Caco-2 (cell line): ENCODE data around the gene ITGB4. TPM values are rescaled to one million over a fixed set of nuclear protein-coding genes. Genes with fewer than 3 reads are reported as not detected.
A peak's percentile ranks its signal among the peaks of the same experiment; 100 is the strongest.

Source experiments
- BruUV-seq: library from RNA; stranded (reverse); fragments of 400-500 nt; replicated peaks from 2 replicates; lab custom pipeline; 2021; lab: Mats Ljungman, UMichigan
- CTCF ChIA-PET: fragments of 300-600 bp; sonication (Branson Sonifier 250); formaldehyde crosslinking; loops from one replicate; lab custom pipeline; 2022; ENCODE audit warnings: antibody characterized with exemption; lab: Charles Lee
- POLR2A ChIA-PET: fragments of 300-600 bp; sonication (Branson Sonifier 250); formaldehyde crosslinking; loops from one replicate; lab custom pipeline; 2022; ENCODE audit warnings: antibody characterized with exemption; lab: Charles Lee
- DNase-seq, 2 experiments: peaks; one replicate each; pipeline versions ENCODE4 v3.0.0 to v3.0.0-alpha.2; 2020 to 2022
- H3K27me3 ChIP-seq: replicated peaks from 2 replicates; pipeline ENCODE4 v1.6.0; 2011; ENCODE audit warnings: low read length; ENCODE audit not compliant: control insufficient read depth, insufficient read depth
- H3K36me3 ChIP-seq: 2 replicates; pipeline ENCODE4 v1.5.1; 2011; ENCODE audit warnings: low read length; ENCODE audit not compliant: control insufficient read depth, insufficient read depth
- H3K4me1 ChIP-seq: fragments of 250-450 bp; sonication (Bioruptor Pico); 2 replicates; pipeline ENCODE4 v1.5.1; 2020; ENCODE audit warnings: mild to moderate bottlenecking
- H3K4me3 ChIP-seq: 2 replicates; pipeline ENCODE4 v1.5.1; 2011; ENCODE audit warnings: low read depth, mild to moderate bottlenecking, control low read depth, low read length
- H3K9me3 ChIP-seq: fragments of 250-450 bp; sonication (Bioruptor Pico); 2 replicates; pipeline ENCODE4 v1.5.1; 2020; ENCODE audit warnings: mild to moderate bottlenecking, moderate library complexity
- H3K27ac Mint-ChIP-seq: one replicate; pipeline ENCODE4 v1.8.0; 2022; ENCODE audit warnings: mixed read lengths; ENCODE audit not compliant: unreplicated experiment
- H3K27me3 Mint-ChIP-seq: one replicate; pipeline ENCODE4 v1.8.0; 2022; ENCODE audit warnings: mixed read lengths; ENCODE audit not compliant: insufficient read depth, unreplicated experiment
- H3K36me3 Mint-ChIP-seq: one replicate; pipeline ENCODE4 v1.8.0; 2022; ENCODE audit warnings: mild to moderate bottlenecking, mixed read lengths; ENCODE audit not compliant: insufficient read depth, unreplicated experiment
- H3K4me1 Mint-ChIP-seq: one replicate; pipeline ENCODE4 v1.8.0; 2022; ENCODE audit warnings: low read depth, mixed read lengths; ENCODE audit not compliant: unreplicated experiment
- H3K4me3 Mint-ChIP-seq: one replicate; pipeline ENCODE4 v1.8.0; 2022; ENCODE audit warnings: mild to moderate bottlenecking, moderate library complexity, mixed read lengths; ENCODE audit not compliant: unreplicated experiment
- H3K9me3 Mint-ChIP-seq: one replicate; pipeline ENCODE4 v1.8.0; 2022; ENCODE audit warnings: mixed read lengths; ENCODE audit not compliant: unreplicated experiment
- intact Hi-C: fragments of 100-400 bp; cut with micrococcal nuclease; formaldehyde crosslinking; loops from one replicate; pipeline ENCODE4 v1.10.0; 2022; ENCODE audit not compliant: unreplicated experiment
- total RNA-seq: library from RNA; stranded (reverse); gene quantifications from 2 replicates; pipeline ENCODE4 v1.2.3, GENCODE V29; 2022
- TF ChIP-seq, protein P1 (sequence below), 2 experiments: fragments of 200-600 bp in 1 of 2; IDR thresholded peaks; 1 replicate in 1 of 2; 2 replicates in 1 of 2; pipeline versions ENCODE4 v1.5.1 to v1.8.0; 2011 to 2022; ENCODE audit warnings: antibody characterized with exemption in 1 of 2, control low read depth in 1 of 2, inconsistent platforms in 1 of 2, low read depth in 1 of 2, low read length in 1 of 2, mild to moderate bottlenecking in 1 of 2, moderate library complexity in 1 of 2; ENCODE audit not compliant: insufficient read depth in 1 of 2, severe bottlenecking in 1 of 2, unreplicated experiment in 1 of 2

Gene ITGB4
- total RNA-seq, 1 experiment from 2014 or later, result 50.8 TPM

DNA sequence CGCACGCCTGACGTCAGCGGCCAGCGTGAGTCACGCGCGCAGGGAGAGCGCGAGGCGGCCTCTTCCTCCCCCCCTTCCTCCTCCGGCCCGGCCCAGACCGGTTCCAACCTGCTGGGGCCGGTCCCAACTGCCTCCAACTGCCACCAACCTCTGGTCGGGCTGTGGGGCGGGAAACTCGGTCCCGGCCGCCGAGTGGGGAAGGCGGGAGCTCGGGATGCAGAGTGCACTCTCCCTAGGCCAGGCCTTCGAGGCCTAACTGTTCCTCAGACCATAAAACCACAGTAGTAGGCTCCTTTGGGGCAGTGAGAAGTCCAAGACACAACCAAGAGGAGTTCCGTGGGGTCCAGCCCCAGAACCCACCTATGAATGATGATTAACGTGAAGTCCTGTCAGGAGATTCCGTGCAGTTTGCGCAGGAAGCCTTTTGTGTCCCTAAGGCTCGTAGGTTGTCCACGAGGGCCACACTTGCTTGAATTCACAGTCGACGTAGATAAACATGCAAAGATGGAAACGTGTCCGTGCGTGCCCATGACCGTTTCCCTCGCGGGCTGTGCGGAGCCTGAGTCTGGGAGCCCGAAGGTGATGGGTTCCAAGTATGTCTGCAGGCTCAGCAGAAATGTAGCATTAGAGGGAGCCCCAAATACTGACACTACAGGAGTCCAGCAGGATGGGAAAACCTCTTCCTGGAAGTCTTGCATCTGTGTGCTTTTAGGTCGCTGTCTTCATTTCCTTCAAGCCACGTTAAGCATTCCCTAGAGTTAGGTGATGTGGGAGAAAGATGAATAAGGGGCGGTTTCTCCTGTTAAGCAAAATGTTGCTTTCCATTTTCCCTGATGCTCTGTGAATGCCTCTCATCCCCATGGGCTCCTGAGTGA lies 64.0 kb downstream of the ITGB4 start:
- Histone ChIP-seq H3K36me3 (no peaks in the 10 kb centered on the region), H3K27me3 (no peaks in the 10 kb centered on the region), H3K4me3 (peak overlapping the region; percentile 55), H3K9me3 (no peaks in the 10 kb centered on the region), H3K4me1 (peaks cover 34% of the 10 kb centered on the region)
- ChIA-PET CTCF (interaction anchor here (0.7 to 3.6 kb wide), 4 partner anchors 21 to 495 kb away, joined by 3 to 27 read pairs (median 4); partner anchors contain the start of gene GALK1), POLR2A (interaction anchor here (0.5 to 2.5 kb wide), 6 partner anchors 9 to 388 kb away, joined by 3 to 11 read pairs (median 4); partner anchors contain the start of genes FBF1 and WBP2)
- Mint-ChIP-seq H3K27me3 (no peaks in the 10 kb centered on the region), H3K27ac (peak overlapping the region; percentile 97), H3K4me3 (peak overlapping the region; percentile 84), H3K4me1 (peaks cover 15% of the 10 kb centered on the region), H3K9me3 (no peaks in the 10 kb centered on the region), H3K36me3 (peaks cover 21% of the 10 kb centered on the region)
- DNase-seq, result peak; percentile 95
- intact Hi-C loops, result loop anchor here (5.0 to 10.0 kb wide), 2 partner anchors 42 to 190 kb away; partner anchors contain the start of genes ACOX1 and TEN1
- TF ChIP-seq, protein P1, sequence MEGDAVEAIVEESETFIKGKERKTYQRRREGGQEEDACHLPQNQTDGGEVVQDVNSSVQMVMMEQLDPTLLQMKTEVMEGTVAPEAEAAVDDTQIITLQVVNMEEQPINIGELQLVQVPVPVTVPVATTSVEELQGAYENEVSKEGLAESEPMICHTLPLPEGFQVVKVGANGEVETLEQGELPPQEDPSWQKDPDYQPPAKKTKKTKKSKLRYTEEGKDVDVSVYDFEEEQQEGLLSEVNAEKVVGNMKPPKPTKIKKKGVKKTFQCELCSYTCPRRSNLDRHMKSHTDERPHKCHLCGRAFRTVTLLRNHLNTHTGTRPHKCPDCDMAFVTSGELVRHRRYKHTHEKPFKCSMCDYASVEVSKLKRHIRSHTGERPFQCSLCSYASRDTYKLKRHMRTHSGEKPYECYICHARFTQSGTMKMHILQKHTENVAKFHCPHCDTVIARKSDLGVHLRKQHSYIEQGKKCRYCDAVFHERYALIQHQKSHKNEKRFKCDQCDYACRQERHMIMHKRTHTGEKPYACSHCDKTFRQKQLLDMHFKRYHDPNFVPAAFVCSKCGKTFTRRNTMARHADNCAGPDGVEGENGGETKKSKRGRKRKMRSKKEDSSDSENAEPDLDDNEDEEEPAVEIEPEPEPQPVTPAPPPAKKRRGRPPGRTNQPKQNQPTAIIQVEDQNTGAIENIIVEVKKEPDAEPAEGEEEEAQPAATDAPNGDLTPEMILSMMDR (IDR thresholded peaks at IDR 0.05; ENCODE audit: insufficient read depth in 1 of 2, low read depth in 1 of 2, low read length in 1 of 2, severe bottlenecking in 1 of 2, unreplicated experiment in 1 of 2), result no peak
- BruUV-seq, result TSS peak; percentile 61

DNA sequence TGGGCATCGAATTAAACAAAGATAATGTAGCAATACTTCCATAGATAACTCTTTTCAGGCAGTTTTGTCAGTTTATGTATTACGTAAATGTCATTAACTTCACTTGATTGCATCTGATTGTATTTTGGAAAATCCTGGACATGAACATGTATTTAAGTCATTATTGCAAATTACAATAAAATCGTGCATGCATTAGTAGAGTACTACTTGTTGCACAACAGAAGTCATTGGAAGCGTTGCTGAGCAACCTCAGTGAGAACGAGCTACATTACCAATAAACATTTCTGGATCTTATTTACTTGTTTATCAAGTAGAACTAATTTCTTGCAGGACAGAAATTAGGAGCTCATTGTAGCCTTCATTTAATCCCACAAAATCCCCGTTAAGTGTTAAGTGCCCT lies 70.0 kb downstream of the ITGB4 start:
- Histone ChIP-seq H3K27me3 (no peaks in the 10 kb centered on the region), H3K9me3 (no peaks in the 10 kb centered on the region), H3K4me3 (no peak overlapping the region), H3K4me1 (peaks cover 4% of the 10 kb centered on the region), H3K36me3 (peaks cover 2% of the 10 kb centered on the region; the same call in 1 of the 2 replicates)
- H3K4me3 Mint-ChIP-seq, result no peak overlapping the region
- BruUV-seq, result no TSS peak
- peaks cover 1% of the 10 kb centered on the region for H3K4me1 Mint-ChIP-seq
- DNase-seq, result no peak
- no peaks in the 10 kb centered on the region for H3K9me3 Mint-ChIP-seq
- intact Hi-C loops, result no loop called here
- TF ChIP-seq, protein P1 (IDR thresholded peaks at IDR 0.05; ENCODE audit: insufficient read depth in 1 of 2, low read depth in 1 of 2, low read length in 1 of 2, severe bottlenecking in 1 of 2, unreplicated experiment in 1 of 2), result no peak
- peaks cover 23% of the 10 kb centered on the region for H3K36me3 Mint-ChIP-seq
- H3K27me3 Mint-ChIP-seq, result no peaks in the 10 kb centered on the region
- CTCF ChIA-PET, result no interaction called here
- H3K27ac Mint-ChIP-seq, result no peak overlapping the region
- POLR2A ChIA-PET, result interaction anchor here (0.7 kb wide), 1 partner anchor 11 kb away, joined by 3 read pairs; a partner anchor contains a TSS

DNA sequence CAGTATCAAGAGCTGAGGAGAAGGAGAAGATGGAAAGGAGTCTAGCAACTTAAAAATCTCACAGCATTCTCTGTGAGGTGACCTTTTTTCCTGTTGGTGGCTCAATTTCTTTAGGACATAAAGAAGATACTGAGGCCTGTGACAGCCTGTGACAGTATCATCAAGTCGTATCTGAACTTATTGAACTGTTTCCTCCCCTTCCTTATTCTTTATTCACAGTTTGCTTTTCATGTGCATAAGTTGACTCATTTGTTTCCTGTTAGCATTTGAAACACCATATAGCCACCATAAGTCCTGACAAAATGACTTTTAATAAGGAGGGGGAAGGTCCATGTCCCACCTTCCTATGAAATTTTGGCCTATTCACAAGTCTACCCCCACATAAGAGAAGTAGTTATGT lies 72.2 kb downstream of the ITGB4 start:
- Histone ChIP-seq H3K9me3 (no peaks in the 10 kb centered on the region), H3K4me3 (no peak overlapping the region), H3K4me1 (no peaks in the 10 kb centered on the region), H3K27me3 (no peaks in the 10 kb centered on the region), H3K36me3 (peaks cover 2% of the 10 kb centered on the region; the same call in 1 of the 2 replicates)
- POLR2A ChIA-PET, result no interaction called here
- Mint-ChIP-seq H3K4me1 (no peaks in the 10 kb centered on the region), H3K4me3 (no peak overlapping the region), H3K27me3 (no peaks in the 10 kb centered on the region), H3K27ac (no peak overlapping the region), H3K9me3 (no peaks in the 10 kb centered on the region), H3K36me3 (peaks cover 23% of the 10 kb centered on the region)
- no peak for DNase-seq
- CTCF ChIA-PET, result no interaction called here
- TF ChIP-seq, protein P1 (IDR thresholded peaks at IDR 0.05; ENCODE audit: insufficient read depth in 1 of 2, low read depth in 1 of 2, low read length in 1 of 2, severe bottlenecking in 1 of 2, unreplicated experiment in 1 of 2), result no peak
- intact Hi-C loops, result no loop called here
- BruUV-seq, result no TSS peak
